ENCODE data around the gene DVL2. TPM values are rescaled to one million over a fixed set of nuclear protein-coding genes. Genes with fewer than 3 reads are reported as not detected.
A peak's percentile ranks its signal among the peaks of the same experiment; 100 is the strongest.

The DVL2 gene
- total and polyA plus RNA-seq, 2 of the 13 experiments (the other 11 are each of a cell fraction or from before 2014, with no cell fraction given): 5.7 to 38.2 TPM

DNA sequence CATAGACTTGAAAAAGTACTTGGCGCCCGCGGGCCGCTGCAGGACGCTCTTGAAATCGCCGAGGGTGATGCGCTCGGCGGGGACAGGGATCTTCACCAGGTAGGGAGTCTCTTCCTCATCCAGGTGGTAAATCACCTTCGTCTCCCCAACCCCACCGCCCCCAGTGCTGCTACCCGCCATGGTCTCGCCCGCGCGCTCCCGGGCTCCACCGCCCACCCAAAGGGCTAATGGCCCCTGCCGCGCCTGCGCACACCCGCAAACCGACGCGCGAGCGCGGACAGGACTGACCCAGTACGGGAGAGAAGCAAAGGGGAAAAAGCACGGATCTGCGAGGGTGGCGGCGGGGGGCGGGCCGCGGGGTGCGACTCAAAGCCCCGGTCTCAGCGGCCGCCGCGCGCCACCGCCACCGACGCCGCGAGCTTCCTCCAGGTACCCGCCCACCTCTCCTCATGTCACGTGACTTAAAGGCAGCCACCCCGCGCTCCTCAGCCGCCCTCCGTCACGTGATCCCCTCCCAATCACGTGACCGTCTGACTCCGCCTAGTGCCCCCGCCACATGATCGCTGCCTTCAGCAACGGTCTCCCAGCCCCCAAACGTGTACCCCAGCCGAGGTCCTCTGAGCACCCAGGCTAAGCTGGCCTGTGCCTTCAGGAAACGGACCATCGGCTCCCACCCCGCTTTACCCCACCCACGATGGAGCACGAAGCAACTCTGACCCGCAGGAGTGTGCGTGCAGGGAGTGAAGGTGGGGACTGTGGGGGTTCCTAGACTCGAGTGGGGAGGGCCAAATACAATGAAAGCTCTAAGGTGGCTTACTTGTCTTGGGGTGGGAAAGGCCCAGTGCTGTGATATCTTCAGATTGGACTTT lies at the start of gene DVL2 (continued):
- TF ChIP-seq, protein P1, sequence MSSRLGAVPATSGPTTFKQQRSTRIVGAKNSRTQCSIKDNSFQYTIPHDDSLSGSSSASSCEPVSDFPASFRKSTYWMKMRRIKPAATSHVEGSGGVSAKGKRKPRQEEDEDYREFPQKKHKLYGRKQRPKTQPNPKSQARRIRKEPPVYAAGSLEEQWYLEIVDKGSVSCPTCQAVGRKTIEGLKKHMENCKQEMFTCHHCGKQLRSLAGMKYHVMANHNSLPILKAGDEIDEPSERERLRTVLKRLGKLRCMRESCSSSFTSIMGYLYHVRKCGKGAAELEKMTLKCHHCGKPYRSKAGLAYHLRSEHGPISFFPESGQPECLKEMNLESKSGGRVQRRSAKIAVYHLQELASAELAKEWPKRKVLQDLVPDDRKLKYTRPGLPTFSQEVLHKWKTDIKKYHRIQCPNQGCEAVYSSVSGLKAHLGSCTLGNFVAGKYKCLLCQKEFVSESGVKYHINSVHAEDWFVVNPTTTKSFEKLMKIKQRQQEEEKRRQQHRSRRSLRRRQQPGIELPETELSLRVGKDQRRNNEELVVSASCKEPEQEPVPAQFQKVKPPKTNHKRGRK (CRISPR knock-in tag; IDR thresholded peaks at IDR 0.05): no peak
- TF ChIP-seq SALL2 (CRISPR knock-in tag; IDR thresholded peaks at IDR 0.05): peak; percentile 84
- TF ChIP-seq ZNF616 (CRISPR knock-in tag; IDR thresholded peaks at IDR 0.05; ENCODE audit: low read depth): 0 out of 2 replicates have a peak, but pooled peaks have one; percentile 46
- TF ChIP-seq, protein P2, sequence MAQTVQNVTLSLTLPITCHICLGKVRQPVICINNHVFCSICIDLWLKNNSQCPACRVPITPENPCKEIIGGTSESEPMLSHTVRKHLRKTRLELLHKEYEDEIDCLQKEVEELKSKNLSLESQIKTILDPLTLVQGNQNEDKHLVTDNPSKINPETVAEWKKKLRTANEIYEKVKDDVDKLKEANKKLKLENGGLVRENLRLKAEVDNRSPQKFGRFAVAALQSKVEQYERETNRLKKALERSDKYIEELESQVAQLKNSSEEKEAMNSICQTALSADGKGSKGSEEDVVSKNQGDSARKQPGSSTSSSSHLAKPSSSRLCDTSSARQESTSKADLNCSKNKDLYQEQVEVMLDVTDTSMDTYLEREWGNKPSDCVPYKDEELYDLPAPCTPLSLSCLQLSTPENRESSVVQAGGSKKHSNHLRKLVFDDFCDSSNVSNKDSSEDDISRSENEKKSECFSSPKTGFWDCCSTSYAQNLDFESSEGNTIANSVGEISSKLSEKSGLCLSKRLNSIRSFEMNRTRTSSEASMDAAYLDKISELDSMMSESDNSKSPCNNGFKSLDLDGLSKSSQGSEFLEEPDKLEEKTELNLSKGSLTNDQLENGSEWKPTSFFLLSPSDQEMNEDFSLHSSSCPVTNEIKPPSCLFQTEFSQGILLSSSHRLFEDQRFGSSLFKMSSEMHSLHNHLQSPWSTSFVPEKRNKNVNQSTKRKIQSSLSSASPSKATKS (CRISPR knock-in tag; IDR thresholded peaks at IDR 0.05): no peak
- 0 out of 2 replicates have a peak, but pooled peaks have one; percentile 66 for TF ChIP-seq ZNF670 (CRISPR knock-in tag; IDR thresholded peaks at IDR 0.05; ENCODE audit: borderline replicate concordance)
- no peak for TF ChIP-seq ZBTB21 (CRISPR knock-in tag; IDR thresholded peaks at IDR 0.05)
- peak; percentile 44; the same call in 1 of the 2 replicates for TF ChIP-seq ZNF274 (CRISPR knock-in tag; IDR thresholded peaks at IDR 0.05)
- TF ChIP-seq ZNF326 (CRISPR knock-in tag; IDR thresholded peaks at IDR 0.05; ENCODE audit: borderline replicate concordance): peak; percentile 81; the same call in 1 of the 2 replicates
- peak; percentile 70 for TF ChIP-seq FOXO1 (CRISPR knock-in tag; IDR thresholded peaks at IDR 0.05)
- peak; percentile 77; the same call in 1 of the 2 replicates for TF ChIP-seq ZNF720 (CRISPR knock-in tag; IDR thresholded peaks at IDR 0.05)
- TF ChIP-seq, protein P3, sequence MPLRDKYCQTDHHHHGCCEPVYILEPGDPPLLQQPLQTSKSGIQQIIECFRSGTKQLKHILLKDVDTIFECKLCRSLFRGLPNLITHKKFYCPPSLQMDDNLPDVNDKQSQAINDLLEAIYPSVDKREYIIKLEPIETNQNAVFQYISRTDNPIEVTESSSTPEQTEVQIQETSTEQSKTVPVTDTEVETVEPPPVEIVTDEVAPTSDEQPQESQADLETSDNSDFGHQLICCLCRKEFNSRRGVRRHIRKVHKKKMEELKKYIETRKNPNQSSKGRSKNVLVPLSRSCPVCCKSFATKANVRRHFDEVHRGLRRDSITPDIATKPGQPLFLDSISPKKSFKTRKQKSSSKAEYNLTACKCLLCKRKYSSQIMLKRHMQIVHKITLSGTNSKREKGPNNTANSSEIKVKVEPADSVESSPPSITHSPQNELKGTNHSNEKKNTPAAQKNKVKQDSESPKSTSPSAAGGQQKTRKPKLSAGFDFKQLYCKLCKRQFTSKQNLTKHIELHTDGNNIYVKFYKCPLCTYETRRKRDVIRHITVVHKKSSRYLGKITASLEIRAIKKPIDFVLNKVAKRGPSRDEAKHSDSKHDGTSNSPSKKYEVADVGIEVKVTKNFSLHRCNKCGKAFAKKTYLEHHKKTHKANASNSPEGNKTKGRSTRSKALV (CRISPR knock-in tag; IDR thresholded peaks at IDR 0.05): peak; percentile 60; the same call in 1 of the 2 replicates
- TF ChIP-seq, protein P4, sequence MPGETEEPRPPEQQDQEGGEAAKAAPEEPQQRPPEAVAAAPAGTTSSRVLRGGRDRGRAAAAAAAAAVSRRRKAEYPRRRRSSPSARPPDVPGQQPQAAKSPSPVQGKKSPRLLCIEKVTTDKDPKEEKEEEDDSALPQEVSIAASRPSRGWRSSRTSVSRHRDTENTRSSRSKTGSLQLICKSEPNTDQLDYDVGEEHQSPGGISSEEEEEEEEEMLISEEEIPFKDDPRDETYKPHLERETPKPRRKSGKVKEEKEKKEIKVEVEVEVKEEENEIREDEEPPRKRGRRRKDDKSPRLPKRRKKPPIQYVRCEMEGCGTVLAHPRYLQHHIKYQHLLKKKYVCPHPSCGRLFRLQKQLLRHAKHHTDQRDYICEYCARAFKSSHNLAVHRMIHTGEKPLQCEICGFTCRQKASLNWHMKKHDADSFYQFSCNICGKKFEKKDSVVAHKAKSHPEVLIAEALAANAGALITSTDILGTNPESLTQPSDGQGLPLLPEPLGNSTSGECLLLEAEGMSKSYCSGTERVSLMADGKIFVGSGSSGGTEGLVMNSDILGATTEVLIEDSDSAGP (CRISPR knock-in tag; IDR thresholded peaks at IDR 0.05; ENCODE audit: borderline replicate concordance): peak; percentile 85
- TF ChIP-seq, protein P5, sequence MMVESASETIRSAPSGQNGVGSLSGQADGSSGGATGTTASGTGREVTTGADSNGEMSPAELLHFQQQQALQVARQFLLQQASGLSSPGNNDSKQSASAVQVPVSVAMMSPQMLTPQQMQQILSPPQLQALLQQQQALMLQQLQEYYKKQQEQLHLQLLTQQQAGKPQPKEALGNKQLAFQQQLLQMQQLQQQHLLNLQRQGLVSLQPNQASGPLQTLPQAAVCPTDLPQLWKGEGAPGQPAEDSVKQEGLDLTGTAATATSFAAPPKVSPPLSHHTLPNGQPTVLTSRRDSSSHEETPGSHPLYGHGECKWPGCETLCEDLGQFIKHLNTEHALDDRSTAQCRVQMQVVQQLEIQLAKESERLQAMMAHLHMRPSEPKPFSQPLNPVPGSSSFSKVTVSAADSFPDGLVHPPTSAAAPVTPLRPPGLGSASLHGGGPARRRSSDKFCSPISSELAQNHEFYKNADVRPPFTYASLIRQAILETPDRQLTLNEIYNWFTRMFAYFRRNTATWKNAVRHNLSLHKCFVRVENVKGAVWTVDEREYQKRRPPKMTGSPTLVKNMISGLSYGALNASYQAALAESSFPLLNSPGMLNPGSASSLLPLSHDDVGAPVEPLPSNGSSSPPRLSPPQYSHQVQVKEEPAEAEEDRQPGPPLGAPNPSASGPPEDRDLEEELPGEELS (CRISPR knock-in tag; IDR thresholded peaks at IDR 0.05): peak; percentile 75
- peak; percentile 93 for TF ChIP-seq ZNF337 (CRISPR knock-in tag; IDR thresholded peaks at IDR 0.05; ENCODE audit: borderline replicate concordance, low read depth)
- peak; percentile 97 for TF ChIP-seq HDAC1 (CRISPR knock-in tag; IDR thresholded peaks at IDR 0.05)
- 0 out of 2 replicates have a peak, but pooled peaks have one; percentile 8 for TF ChIP-seq PAX8 (CRISPR knock-in tag; IDR thresholded peaks at IDR 0.05; ENCODE audit: borderline replicate concordance)
- TF ChIP-seq ZSCAN31 (CRISPR knock-in tag; IDR thresholded peaks at IDR 0.05; ENCODE audit: low read depth): no peak; the same call in 1 of the 2 replicates
- TF ChIP-seq HOXA5 (CRISPR knock-in tag; IDR thresholded peaks at IDR 0.05): peak; percentile 69; the same call in 1 of the 2 replicates

Data from HepG2 (cell line).